ENCODE data around the gene RASSF1.

DNA sequence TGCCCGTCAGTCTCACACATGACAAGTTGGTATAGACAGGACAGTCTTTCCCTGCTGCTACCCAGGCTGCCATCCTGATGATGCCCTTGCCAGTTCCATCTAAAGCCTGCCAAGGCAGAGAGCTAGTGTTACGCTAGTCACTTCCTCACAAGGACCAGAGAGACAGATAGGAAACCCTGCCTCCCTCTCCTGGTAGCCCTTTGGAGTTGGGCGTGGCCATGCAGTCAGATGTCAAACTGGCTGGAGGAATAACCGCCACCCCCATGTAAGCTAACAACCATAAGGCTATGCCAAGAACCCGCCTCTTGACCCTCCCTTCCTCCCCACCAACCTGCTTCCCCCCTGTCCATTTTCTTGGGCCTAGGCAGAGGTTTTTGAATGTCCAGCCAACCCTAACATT, 15.9 kb upstream of the RASSF1 start:
- TF ChIP-seq, protein P1, sequence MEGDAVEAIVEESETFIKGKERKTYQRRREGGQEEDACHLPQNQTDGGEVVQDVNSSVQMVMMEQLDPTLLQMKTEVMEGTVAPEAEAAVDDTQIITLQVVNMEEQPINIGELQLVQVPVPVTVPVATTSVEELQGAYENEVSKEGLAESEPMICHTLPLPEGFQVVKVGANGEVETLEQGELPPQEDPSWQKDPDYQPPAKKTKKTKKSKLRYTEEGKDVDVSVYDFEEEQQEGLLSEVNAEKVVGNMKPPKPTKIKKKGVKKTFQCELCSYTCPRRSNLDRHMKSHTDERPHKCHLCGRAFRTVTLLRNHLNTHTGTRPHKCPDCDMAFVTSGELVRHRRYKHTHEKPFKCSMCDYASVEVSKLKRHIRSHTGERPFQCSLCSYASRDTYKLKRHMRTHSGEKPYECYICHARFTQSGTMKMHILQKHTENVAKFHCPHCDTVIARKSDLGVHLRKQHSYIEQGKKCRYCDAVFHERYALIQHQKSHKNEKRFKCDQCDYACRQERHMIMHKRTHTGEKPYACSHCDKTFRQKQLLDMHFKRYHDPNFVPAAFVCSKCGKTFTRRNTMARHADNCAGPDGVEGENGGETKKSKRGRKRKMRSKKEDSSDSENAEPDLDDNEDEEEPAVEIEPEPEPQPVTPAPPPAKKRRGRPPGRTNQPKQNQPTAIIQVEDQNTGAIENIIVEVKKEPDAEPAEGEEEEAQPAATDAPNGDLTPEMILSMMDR (IDR thresholded peaks at IDR 0.05): no peak
- no peak for TF ChIP-seq POLR2AphosphoS5 (IDR thresholded peaks at IDR 0.05; ENCODE audit: low read depth, low read length)
- TF ChIP-seq SIN3A (IDR thresholded peaks at IDR 0.05; ENCODE audit: borderline replicate concordance, insufficient read depth, low read depth, low read length): no peak

All from Panc1 (cell line).